Thoracic aorta (tissue), 2 donors: ENCODE data around the gene ZNF516. TPM values are rescaled to one million over a fixed set of nuclear protein-coding genes. Genes with fewer than 3 reads are reported as not detected.

ENCODE experiments used
- ATAC-seq: fragments of 150-250 bp; one replicate; pipeline ENCODE4 v1.8.0; 2017; ENCODE audit warnings: low read depth; ENCODE audit not compliant: insufficient number of reproducible peaks, low FRiP score
- DNase-seq: peaks from one replicate; pipeline ENCODE4 v3.0.0-alpha.2; 2020; ENCODE audit warnings: low spot score
- H3K27ac ChIP-seq, 2 donors: fragments of 200-600 bp; sonication (generic); 1 replicate in 1 of 2; 2 replicates in 1 of 2; pipeline ENCODE4 v1.5.1; 2016; ENCODE audit warnings: mild to moderate bottlenecking in 2 of 2, moderate library complexity in 2 of 2
- H3K27me3 ChIP-seq: fragments of 200-600 bp; sonication (generic); replicated peaks from 2 replicates; pipeline ENCODE4 v1.6.0; 2016; ENCODE audit warnings: mild to moderate bottlenecking; ENCODE audit not compliant: insufficient read depth
- H3K36me3 ChIP-seq: fragments of 200-600 bp; sonication (generic); one replicate; pipeline ENCODE4 v1.5.1; 2016
- H3K4me1 ChIP-seq, 2 donors: fragments of 200-600 bp; sonication (generic); 1 replicate in 1 of 2; 2 replicates in 1 of 2; pipeline versions ENCODE4 v1.5.1 to v1.6.0; 2016; ENCODE audit warnings: low read depth in 2 of 2, mild to moderate bottlenecking in 1 of 2; ENCODE audit not compliant: control insufficient read depth in 1 of 2
- H3K4me3 ChIP-seq: fragments of 200-600 bp; sonication (generic); 2 replicates; pipeline ENCODE4 v1.5.1; 2016; ENCODE audit warnings: mild to moderate bottlenecking
- H3K9me3 ChIP-seq: fragments of 200-600 bp; sonication (generic); 2 replicates; pipeline ENCODE4 v1.5.1; 2016
- total RNA-seq, 2 donors: library from RNA; depleted of rRNA; stranded (reverse); fragments of >200 nt; gene quantifications; one replicate each; pipeline versions ENCODE4 v1.1.0 to v1.2.3, GENCODE V29; 2016
- TF ChIP-seq, protein P1 (sequence below): fragments of 200-600 bp; sonication (generic); IDR thresholded peaks from one replicate; pipeline ENCODE4 v1.5.1; 2019; ENCODE audit warnings: antibody characterized with exemption

ZNF516 gene
- total RNA-seq, 2 donors from 2014 or later = 19.5 to 19.8 TPM

DNA sequence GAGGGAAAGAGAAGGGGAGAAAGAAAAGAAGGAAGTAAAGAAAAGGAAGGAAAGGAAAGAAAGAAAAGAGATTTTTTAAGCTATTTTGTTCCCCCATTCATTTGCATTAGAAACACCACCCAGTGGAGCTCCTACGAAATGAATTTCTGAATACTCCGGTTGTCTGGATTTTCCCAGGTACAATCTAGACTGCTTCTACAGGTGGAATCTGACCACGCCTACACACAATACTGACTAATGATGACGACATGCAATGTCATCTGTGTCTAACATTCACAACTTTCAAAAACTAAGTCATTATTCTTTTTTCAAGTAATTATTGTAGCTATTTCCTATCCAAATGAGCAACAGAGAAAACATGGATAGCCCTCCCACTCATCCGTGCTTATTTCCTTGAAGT is 121.7 kb downstream of the ZNF516 start:
- no peaks in the 10 kb centered on the region for H3K4me1 ChIP-seq
- no peaks in the 10 kb centered on the region for H3K9me3 ChIP-seq
- TF ChIP-seq, protein P1, sequence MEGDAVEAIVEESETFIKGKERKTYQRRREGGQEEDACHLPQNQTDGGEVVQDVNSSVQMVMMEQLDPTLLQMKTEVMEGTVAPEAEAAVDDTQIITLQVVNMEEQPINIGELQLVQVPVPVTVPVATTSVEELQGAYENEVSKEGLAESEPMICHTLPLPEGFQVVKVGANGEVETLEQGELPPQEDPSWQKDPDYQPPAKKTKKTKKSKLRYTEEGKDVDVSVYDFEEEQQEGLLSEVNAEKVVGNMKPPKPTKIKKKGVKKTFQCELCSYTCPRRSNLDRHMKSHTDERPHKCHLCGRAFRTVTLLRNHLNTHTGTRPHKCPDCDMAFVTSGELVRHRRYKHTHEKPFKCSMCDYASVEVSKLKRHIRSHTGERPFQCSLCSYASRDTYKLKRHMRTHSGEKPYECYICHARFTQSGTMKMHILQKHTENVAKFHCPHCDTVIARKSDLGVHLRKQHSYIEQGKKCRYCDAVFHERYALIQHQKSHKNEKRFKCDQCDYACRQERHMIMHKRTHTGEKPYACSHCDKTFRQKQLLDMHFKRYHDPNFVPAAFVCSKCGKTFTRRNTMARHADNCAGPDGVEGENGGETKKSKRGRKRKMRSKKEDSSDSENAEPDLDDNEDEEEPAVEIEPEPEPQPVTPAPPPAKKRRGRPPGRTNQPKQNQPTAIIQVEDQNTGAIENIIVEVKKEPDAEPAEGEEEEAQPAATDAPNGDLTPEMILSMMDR = no peak
- no peak overlapping the region for H3K27ac ChIP-seq
- DNase-seq (no peak), ATAC-seq (no peak)
- no peaks in the 10 kb centered on the region for H3K27me3 ChIP-seq
- H3K36me3 ChIP-seq = peaks cover 3% of the 10 kb centered on the region
- H3K4me3 ChIP-seq = no peak overlapping the region

DNA sequence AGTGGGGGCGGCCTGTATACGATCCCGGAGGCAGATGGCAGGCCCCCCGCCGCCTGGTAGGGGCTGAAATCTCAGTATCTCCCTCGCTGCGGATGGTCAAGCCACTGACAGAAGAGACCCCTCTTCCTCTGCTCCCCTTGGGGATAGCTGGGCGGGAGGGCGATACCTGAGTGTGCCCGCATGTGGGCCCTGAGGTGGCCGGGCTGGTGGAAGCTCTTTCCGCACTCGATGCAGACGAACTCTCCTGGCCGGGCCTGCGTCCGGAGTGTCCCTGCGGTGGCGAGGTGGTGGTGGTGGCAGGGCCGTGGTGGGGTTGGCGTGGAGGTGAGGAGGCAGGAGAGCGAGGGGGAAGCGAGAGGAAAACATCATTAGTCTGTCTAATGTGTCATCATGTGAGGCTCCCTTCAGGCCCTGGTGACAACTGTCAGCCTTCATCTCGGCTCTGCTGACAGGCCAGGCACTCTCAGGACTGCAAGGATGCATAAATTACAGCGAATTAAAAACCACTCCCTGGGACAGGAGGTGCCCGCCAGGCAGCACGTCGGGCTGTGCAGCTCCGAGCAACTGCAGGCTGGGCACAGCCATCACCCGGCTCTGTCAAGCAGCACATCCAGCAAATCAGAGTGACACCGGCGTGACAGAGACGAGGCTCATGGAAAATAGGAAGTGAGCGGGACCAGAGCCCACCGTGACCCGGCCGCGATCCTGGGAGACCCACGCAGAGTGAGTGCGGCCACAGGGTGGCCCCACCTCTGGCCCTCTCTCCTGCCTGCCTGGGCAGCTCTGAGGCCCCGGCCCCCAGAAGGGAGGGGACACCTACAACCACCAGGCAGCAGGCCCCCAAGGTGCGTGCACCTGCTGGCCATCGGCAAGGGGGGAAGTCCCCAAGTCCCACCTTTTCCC is 123.5 kb downstream of the ZNF516 start:
- DNase-seq (no peak), ATAC-seq (no peak)
- H3K4me3 ChIP-seq = no peak overlapping the region
- H3K9me3 ChIP-seq = no peaks in the 10 kb centered on the region
- TF ChIP-seq, protein P1 = no peak
- no peaks in the 10 kb centered on the region for H3K27me3 ChIP-seq
- H3K27ac ChIP-seq = no peak overlapping the region
- H3K36me3 ChIP-seq = peaks cover 3% of the 10 kb centered on the region
- no peaks in the 10 kb centered on the region for H3K4me1 ChIP-seq

DNA sequence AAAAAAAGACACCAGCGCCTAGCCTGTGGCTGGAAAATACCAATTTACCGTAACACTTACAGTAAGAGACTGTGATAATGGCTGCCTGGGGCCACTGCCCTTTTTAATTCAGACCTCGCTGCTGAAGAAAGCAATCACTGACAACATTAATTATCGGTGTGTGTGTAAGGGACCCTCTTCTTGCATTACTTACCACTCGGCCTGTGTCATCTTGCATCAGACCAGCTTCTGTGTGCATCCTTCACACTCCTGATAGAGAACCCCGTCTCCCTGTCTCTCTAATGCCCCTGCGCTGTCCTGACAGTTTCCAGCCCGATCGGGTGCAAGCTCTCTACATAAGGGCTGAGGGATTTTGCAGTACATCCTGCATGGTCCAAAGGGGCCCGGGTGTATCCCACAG is 124.4 kb downstream of the ZNF516 start:
- DNase-seq (no peak), ATAC-seq (no peak)
- H3K4me1 ChIP-seq = no peaks in the 10 kb centered on the region
- H3K27me3 ChIP-seq = no peaks in the 10 kb centered on the region
- no peak overlapping the region for H3K27ac ChIP-seq
- no peak overlapping the region for H3K4me3 ChIP-seq
- H3K9me3 ChIP-seq = no peaks in the 10 kb centered on the region
- peaks cover 3% of the 10 kb centered on the region for H3K36me3 ChIP-seq
- TF ChIP-seq, protein P1 = no peak

DNA sequence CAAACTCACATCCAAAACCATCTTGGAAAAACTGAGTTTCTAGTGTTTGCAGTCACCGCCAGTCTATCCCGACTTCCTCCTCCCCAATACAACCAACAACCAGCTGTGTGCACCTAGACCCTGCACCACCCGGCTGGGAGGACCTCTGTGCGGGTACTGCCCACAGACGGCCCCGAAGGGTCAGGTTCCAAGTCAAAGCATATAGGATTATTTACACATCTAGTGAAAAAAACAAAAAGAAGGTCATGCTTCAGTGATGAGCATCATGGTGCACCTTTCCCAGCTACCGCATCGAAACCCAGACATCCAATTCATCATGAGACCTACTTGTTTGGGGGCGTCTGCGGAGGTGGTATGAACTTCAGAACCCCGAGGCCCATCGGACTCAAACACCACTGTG is 124.8 kb downstream of the ZNF516 start:
- H3K27me3 ChIP-seq = no peaks in the 10 kb centered on the region
- H3K9me3 ChIP-seq = no peaks in the 10 kb centered on the region
- no peak overlapping the region for H3K27ac ChIP-seq
- no peak for ATAC-seq
- no peak for DNase-seq
- peaks cover 3% of the 10 kb centered on the region for H3K36me3 ChIP-seq
- no peaks in the 10 kb centered on the region for H3K4me1 ChIP-seq
- TF ChIP-seq, protein P1 = no peak
- H3K4me3 ChIP-seq = no peak overlapping the region

DNA sequence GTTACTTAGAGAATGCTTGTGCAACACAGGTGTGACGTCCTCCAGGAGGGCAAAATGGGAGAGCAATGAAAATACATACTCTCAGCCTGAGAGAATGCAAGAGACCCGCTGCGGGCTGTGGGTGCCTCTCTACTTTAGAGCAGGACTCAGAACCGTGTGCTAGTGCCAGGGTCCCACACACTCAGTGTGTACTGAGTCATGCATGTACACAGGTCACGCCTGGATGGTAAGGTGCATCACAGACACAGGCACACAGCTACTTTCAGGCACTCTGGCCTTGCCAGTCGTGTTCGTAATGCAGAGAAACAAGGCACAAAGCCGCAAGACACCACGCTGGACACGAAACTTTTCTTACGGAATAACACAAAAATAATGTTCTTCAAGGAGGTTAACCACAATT is 125.3 kb downstream of the ZNF516 start:
- Histone ChIP-seq H3K4me1 (no peaks in the 10 kb centered on the region), H3K9me3 (no peaks in the 10 kb centered on the region), H3K36me3 (peaks cover 3% of the 10 kb centered on the region), H3K27ac (no peak overlapping the region), H3K4me3 (no peak overlapping the region), H3K27me3 (no peaks in the 10 kb centered on the region)
- TF ChIP-seq, protein P1 = no peak
- DNase-seq = no peak
- ATAC-seq = no peak
